Left lung (tissue), 10 donors: ENCODE measurements around the gene ZNF407. TPM values are rescaled to one million over a fixed set of nuclear protein-coding genes. Genes with fewer than 3 reads are reported as not detected.

ENCODE experiments used
- ATAC-seq: fragments of 200-7000 bp; cut with Tn5 transposase; one replicate; pipeline ENCODE4 v1.9.1; 2020; ENCODE audit warnings: moderate library complexity
- DNase-seq, 4 donors: peaks; one replicate each; pipeline ENCODE4 v3.0.0-alpha.2; 2013 to 2020
- H3K27ac ChIP-seq, 2 donors: fragments of 200-600 bp; sonication (generic) in 1 of 2; one replicate each; pipeline versions ENCODE4 v1.5.0 to v1.8.0; 2020 to 2021
- H3K27me3 ChIP-seq, 2 donors: fragments of 200-600 bp; sonication (generic) in 1 of 2; one replicate each; pipeline versions ENCODE4 v1.5.0 to v1.8.0; 2020 to 2021
- H3K36me3 ChIP-seq, 2 donors: fragments of 200-600 bp; sonication (generic) in 1 of 2; one replicate each; pipeline versions ENCODE4 v1.5.0 to v1.8.0; 2020 to 2021
- H3K4me1 ChIP-seq, 2 donors: fragments of 200-600 bp; one replicate each; pipeline ENCODE4 v1.8.0; 2021
- H3K4me3 ChIP-seq, 2 donors: fragments of 200-600 bp; sonication (generic) in 1 of 2; one replicate each; pipeline versions ENCODE4 v1.5.0 to v1.8.0; 2020 to 2021; ENCODE audit warnings: mild to moderate bottlenecking in 1 of 2
- H3K9me3 ChIP-seq, 2 donors: fragments of 200-600 bp; sonication (generic) in 1 of 2; one replicate each; pipeline versions ENCODE4 v1.5.0 to v1.8.0; 2020 to 2021
- CTCF ChIP-seq, 2 donors: fragments of 200-600 bp; sonication (generic) in 1 of 2; IDR thresholded peaks; one replicate each; pipeline versions ENCODE4 v1.5.0 to v1.8.0; 2021; ENCODE audit warnings: antibody characterized with exemption in 2 of 2
- intact Hi-C, 2 donors: fragments of 100-400 bp; cut with DNase I; formaldehyde crosslinking; loops; one replicate each; pipeline versions ENCODE4 v1.11.2 to v1.14.2; 2022
- polyA plus RNA-seq, 6 donors: library from polyadenylated mRNA; unstranded; fragments of 120-200 nt; gene quantifications; one replicate each; pipeline ENCODE4 v1.2.1, GENCODE V29; 2013; ENCODE audit not compliant: insufficient read length in 6 of 6
- total RNA-seq, 2 donors: library from RNA; stranded (reverse); fragmentation: NEBNext Ultra II Directional; extraction: Animal tissue kit (Norgen Biotek cat#: 25700); gene quantifications; one replicate each; pipeline ENCODE4 v1.2.1, GENCODE V29; 2021
- donor health status: DM: no; HTN: yes; CAD: no.
- donor health status: DM: no; HTN: no; CAD: no.

ZNF407 gene
- total and polyA plus RNA-seq, 8 donors, result 10.3 to 16.7 (median 11.3) TPM

- intact Hi-C loops, result no loop called here
- no peak for ATAC-seq
- TF ChIP-seq CTCF (IDR thresholded peaks at IDR 0.05), result no peak
- no peaks in the 10 kb centered on the region for H3K9me3 ChIP-seq
- no peak overlapping the region for H3K27ac ChIP-seq
- H3K27me3 ChIP-seq, result no peaks in the 10 kb centered on the region
- H3K4me3 ChIP-seq, result no peak overlapping the region
- peaks cover 0 to 4% of the 10 kb centered on the region in 2 donors for H3K4me1 ChIP-seq
- H3K36me3 ChIP-seq, result peaks cover 0 to 8% of the 10 kb centered on the region in 2 donors
- no peak for DNase-seq
Measured at GRCh38 chr18:74916773-74917393, 319.2 kb downstream of the ZNF407 start.

GRCh38 chr18:74918276-74918790, 320.7 kb downstream of the ZNF407 start:
- no peak for ATAC-seq

GRCh38 chr18:74921057-74921820, 323.6 kb downstream of the ZNF407 start:
- no peaks in the 10 kb centered on the region for H3K9me3 ChIP-seq
- intact Hi-C loops, result no loop called here
- peaks cover 0 to 4% of the 10 kb centered on the region in 2 donors for H3K4me1 ChIP-seq
- no peak overlapping the region for H3K27ac ChIP-seq
- H3K4me3 ChIP-seq, result no peak overlapping the region
- ATAC-seq, result no peak
- H3K36me3 ChIP-seq, result peaks cover 0 to 8% of the 10 kb centered on the region in 2 donors
- TF ChIP-seq CTCF (IDR thresholded peaks at IDR 0.05), result no peak
- no peak for DNase-seq
- no peaks in the 10 kb centered on the region for H3K27me3 ChIP-seq

More at GRCh38 chr18:74918276-74918790, 320.7 kb downstream of the ZNF407 start:
- TF ChIP-seq CTCF (IDR thresholded peaks at IDR 0.05), result no peak
- H3K9me3 ChIP-seq, result no peaks in the 10 kb centered on the region
- no peaks in the 10 kb centered on the region for H3K27me3 ChIP-seq
- peaks cover 0 to 4% of the 10 kb centered on the region in 2 donors for H3K4me1 ChIP-seq
- intact Hi-C loops, result no loop called here
- H3K27ac ChIP-seq, result no peak overlapping the region
- no peak overlapping the region for H3K4me3 ChIP-seq
- peaks cover 0 to 8% of the 10 kb centered on the region in 2 donors for H3K36me3 ChIP-seq
- DNase-seq, result no peak

GRCh38 chr18:74926051-74926450, 328.4 kb downstream of the ZNF407 start:
- H3K4me1 ChIP-seq, result no peaks in the 10 kb centered on the region
- peaks cover 0 to 4% of the 10 kb centered on the region in 2 donors for H3K36me3 ChIP-seq
- H3K27ac ChIP-seq, result no peak overlapping the region
- no peaks in the 10 kb centered on the region for H3K9me3 ChIP-seq
- DNase-seq (no peak), ATAC-seq (no peak)
- no peak for TF ChIP-seq CTCF (IDR thresholded peaks at IDR 0.05)
- H3K4me3 ChIP-seq, result no peak overlapping the region
- intact Hi-C loops, result no loop called here
- no peaks in the 10 kb centered on the region for H3K27me3 ChIP-seq
